NCI-H146 (cell line): ENCODE results near the gene ZC3H7B.
A peak's percentile ranks its signal among the peaks of the same experiment; 100 is the strongest.
"Not testable (repeated sequence)": the region's sequence is repeated elsewhere in the genome, so short reads cannot be mapped to it uniquely, and the experiment has no call there.

Experiments
- DNase-seq: peaks from one replicate; lab custom pipeline; 2025; lab: John Stamatoyannopoulos, UW

Gene ZC3H7B

GRCh38 chr22:41285820-41286638 is 15.3 kb upstream of the ZC3H7B start, which contains the start of gene RANGAP1:
Gene RANGAP1 (minus strand): TSS chr22:41286187. CDS start chr22:41281044, 5,143 bp downstream.
- peak; percentile 96 for DNase-seq

- peak; percentile 23 for DNase-seq
Measured at GRCh38 chr22:41286639-41287091, 14.7 kb upstream of the ZC3H7B start.

GRCh38 chr22:41288245-41288946 is 12.9 kb upstream of the ZC3H7B start:
- peak; percentile 55 for DNase-seq

- DNase-seq = no peak
Measured at GRCh38 chr22:41289671-41290070, 11.7 kb upstream of the ZC3H7B start.

- no peak for DNase-seq
Measured at GRCh38 chr22:41290262-41291221, 10.8 kb upstream of the ZC3H7B start.

GRCh38 chr22:41294816-41295215 is 6.5 kb upstream of the ZC3H7B start:
- not testable (repeated sequence) for DNase-seq

GRCh38 chr22:41296826-41297667 is 4.3 kb upstream of the ZC3H7B start:
- DNase-seq = no peak

- no peak for DNase-seq
Measured at GRCh38 chr22:41300661-41301060, 664 bp upstream of the ZC3H7B start.

- DNase-seq = peak; percentile 21
Measured at GRCh38 chr22:41302021-41302767, 869 bp downstream of the ZC3H7B start.

- DNase-seq = no peak
Measured at GRCh38 chr22:41302811-41303210, 1.5 kb downstream of the ZC3H7B start.

- no peak for DNase-seq
Measured at GRCh38 chr22:41305646-41306045, 4.3 kb downstream of the ZC3H7B start.

GRCh38 chr22:41308054-41308453 is 6.7 kb downstream of the ZC3H7B start:
- no peak for DNase-seq

- DNase-seq = no peak
Measured at GRCh38 chr22:41308544-41308947, 7.2 kb downstream of the ZC3H7B start.

- DNase-seq = no peak
Measured at GRCh38 chr22:41310336-41310735, 9.0 kb downstream of the ZC3H7B start.

GRCh38 chr22:41311487-41311886 is 10.2 kb downstream of the ZC3H7B start:
- no peak for DNase-seq

GRCh38 chr22:41314821-41315220 is 13.5 kb downstream of the ZC3H7B start:
- DNase-seq = no peak

GRCh38 chr22:41315586-41315985 is 14.3 kb downstream of the ZC3H7B start:
- no peak for DNase-seq

- no peak for DNase-seq
Measured at GRCh38 chr22:41320416-41321240, 19.3 kb downstream of the ZC3H7B start.

- no peak for DNase-seq
Measured at GRCh38 chr22:41324821-41325528, 23.6 kb downstream of the ZC3H7B start.
